Stomach smooth muscle (tissue), 2 donors: ENCODE data around the gene UPP2.

Experiments
- H3K27ac ChIP-seq: one replicate; pipeline ENCODE4 v1.7.0; 2013; ENCODE audit warnings: mild to moderate bottlenecking, low read length, inconsistent platforms
- H3K27me3 ChIP-seq, 2 donors: one replicate each; pipeline ENCODE4 v1.7.0; 2013; ENCODE audit warnings: low read length in 2 of 2; ENCODE audit not compliant: insufficient read depth in 2 of 2, control insufficient read depth in 1 of 2
- H3K36me3 ChIP-seq, 2 donors: one replicate each; pipeline ENCODE4 v1.7.0; 2013; ENCODE audit warnings: low read length in 2 of 2; ENCODE audit not compliant: control insufficient read depth in 2 of 2, insufficient read depth in 2 of 2
- H3K4me1 ChIP-seq: one replicate; pipeline ENCODE4 v1.7.0; 2013; ENCODE audit warnings: low read length; ENCODE audit not compliant: control insufficient read depth, insufficient read depth
- H3K4me3 ChIP-seq, 2 donors: one replicate each; pipeline ENCODE4 v1.7.0; 2013; ENCODE audit warnings: low read length in 2 of 2
- H3K9ac ChIP-seq, 2 donors: one replicate each; pipeline ENCODE4 v1.7.0; 2013; ENCODE audit warnings: low read length in 2 of 2, mild to moderate bottlenecking in 1 of 2
- H3K9me3 ChIP-seq, 2 donors: one replicate each; pipeline ENCODE4 v1.7.0; 2013; ENCODE audit warnings: low read length in 2 of 2; ENCODE audit not compliant: control insufficient read depth in 2 of 2
- donor health status: healthy.
- donor health status: Pancreatic carcinoma.

UPP2 gene

DNA sequence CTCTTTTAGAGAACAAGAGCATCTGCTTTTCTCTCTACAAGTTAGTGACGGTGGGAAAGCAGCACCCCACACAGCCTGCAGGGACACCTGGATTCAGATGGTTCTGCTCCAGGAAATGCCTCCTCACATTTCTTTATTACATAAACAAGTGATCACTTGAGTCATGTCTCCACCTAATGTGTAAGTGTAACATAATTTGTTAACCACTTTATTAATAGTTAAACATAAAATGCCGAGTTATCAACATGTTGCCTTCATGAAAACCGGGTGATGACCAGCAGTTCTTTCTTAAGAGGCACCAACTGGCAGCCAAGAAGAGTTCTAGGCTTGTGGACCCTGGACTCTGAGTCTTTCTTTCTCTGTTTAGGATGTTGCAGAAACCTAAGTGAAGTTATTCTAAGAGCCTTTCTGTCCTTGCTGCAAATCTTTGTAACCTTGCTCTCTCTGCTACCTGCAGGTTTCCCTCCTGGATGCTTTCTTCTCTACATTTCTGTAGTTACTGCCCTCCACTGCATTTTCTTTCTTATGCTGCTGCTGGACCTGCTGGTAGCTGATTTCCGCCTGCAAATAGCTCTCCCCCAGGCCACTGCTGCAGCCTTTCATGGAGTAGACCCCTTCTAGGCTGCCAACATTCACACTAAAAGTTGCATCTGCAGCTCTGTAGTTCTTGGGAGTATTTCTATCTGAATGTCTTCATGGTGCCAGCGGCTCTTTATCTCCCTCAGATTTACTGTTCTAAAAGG lies 24.3 kb downstream of the UPP2 start:
- Histone ChIP-seq H3K9me3 (no peaks in the 10 kb centered on the region), H3K36me3 (no peaks in the 10 kb centered on the region), H3K9ac (no peak overlapping the region), H3K4me1 (no peaks in the 10 kb centered on the region), H3K4me3 (no peak overlapping the region), H3K27me3 (peaks cover 0 to 2% of the 10 kb centered on the region in 2 donors), H3K27ac (no peak overlapping the region)

DNA sequence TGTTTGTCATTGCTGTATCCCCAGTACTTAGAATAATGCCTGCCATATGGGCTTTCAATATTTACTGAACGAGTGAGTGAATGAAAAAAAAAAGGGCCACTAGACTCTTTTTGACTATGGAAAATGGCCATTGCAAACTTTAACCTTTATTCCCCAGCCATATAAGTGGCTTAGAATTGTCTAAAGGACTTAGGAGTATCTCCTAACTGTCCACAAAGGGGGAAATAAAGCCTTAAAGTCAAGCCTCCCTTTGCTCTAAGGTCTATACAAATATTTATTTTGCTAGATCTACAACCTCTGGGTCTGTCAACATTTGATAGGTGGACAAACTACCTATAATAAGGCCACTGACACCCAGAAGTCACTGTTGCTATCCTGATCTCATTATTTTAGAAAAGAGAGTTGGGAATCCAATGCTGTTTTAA lies 25.7 kb downstream of the UPP2 start:
- Histone ChIP-seq H3K9me3 (no peaks in the 10 kb centered on the region), H3K27ac (no peak overlapping the region), H3K27me3 (peaks cover 0 to 2% of the 10 kb centered on the region in 2 donors), H3K4me1 (no peaks in the 10 kb centered on the region), H3K9ac (no peak overlapping the region), H3K36me3 (no peaks in the 10 kb centered on the region), H3K4me3 (no peak overlapping the region)

DNA sequence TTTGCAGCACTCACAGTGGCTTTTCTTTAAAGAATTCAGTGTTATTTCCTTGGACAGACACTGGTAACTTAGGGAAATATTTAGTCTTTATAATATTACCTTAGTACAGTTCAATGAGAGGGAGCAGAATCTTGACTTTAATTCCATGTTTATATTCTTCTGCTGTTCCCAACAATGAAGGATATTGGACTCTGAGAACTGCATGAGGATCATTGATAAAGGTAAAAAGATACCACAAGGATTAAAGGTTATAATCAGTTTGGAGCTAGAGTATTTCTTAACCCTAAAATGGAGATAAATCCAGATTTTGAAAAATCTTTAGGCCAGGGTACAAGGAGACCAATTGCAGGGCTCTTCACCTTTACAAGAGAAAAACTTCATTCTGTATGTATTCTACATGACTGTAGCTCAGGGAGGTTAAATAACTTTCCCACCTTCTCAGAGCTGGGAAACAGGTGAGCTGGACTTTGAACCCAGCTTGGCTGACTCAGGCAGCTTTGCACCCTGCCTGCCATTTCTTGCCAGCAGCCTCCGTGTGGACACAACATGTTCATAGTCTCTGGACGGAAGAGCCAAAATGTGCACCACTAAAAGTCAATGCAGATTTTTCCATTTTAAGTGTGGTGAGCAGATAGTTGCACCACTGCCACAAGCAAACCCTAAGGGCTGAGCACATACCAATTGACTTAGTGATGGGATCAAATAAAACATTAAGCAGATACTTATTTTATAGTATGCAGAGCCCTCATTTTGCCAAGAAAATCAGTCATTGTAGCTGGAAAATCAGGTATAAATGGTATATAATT lies 26.7 kb downstream of the UPP2 start:
- Histone ChIP-seq H3K4me3 (no peak overlapping the region), H3K27me3 (peaks cover 0 to 2% of the 10 kb centered on the region in 2 donors), H3K9ac (no peak overlapping the region), H3K4me1 (no peaks in the 10 kb centered on the region), H3K36me3 (no peaks in the 10 kb centered on the region), H3K27ac (no peak overlapping the region), H3K9me3 (no peaks in the 10 kb centered on the region)

DNA sequence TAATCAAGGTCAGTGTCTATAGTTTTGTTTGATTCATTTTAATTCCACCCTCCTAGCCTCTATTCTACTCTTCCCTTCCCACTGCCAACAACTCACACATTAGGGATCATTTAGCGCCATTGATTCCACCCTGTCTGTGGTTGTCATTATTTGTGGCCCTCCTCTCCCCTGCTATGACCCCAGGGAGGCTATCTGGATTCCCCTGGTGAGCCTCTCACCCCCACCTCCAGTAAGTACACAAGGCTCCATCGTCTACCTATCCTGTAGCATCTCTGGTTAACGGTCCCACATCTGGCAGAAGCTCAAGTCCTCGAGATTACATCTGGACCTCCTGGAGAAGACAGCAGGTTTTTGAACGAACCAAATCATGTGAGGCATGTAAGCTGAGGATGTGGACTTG lies 27.4 kb downstream of the UPP2 start:
- Histone ChIP-seq H3K9me3 (no peaks in the 10 kb centered on the region), H3K4me3 (no peak overlapping the region), H3K9ac (no peak overlapping the region), H3K27me3 (peaks cover 0 to 2% of the 10 kb centered on the region in 2 donors), H3K27ac (no peak overlapping the region), H3K36me3 (no peaks in the 10 kb centered on the region), H3K4me1 (no peaks in the 10 kb centered on the region)

DNA sequence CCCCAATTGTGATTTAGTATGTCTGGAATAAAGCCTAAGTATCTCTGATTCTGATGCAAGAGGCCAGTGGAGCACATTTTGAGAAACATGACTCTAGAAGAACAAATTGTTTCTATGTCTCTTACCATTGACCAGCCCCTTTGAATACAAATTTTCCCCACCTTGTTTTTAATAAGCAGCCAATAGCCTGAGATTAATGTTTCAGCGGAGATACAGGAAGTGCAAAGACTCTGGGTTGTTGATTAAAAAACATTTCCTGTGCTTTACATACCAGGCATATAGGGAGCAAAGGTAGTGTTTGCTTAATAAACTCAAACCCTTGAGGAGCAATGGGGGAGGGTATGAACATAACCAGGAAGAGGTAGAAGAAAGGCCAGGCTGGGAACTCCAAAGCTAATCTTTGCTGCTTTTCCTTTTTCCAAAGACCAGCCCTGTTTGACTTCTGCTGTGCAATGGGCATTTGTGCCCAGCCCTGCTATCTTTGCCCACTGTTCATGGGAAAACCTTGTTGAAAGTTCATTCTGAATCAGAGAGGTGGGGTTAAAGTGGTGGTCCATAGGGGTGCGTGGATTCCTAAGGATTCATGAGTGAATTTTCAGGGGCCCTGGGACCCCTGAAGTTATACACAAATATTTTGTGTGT lies 29.3 kb downstream of the UPP2 start:
- Histone ChIP-seq H3K27ac (no peak overlapping the region), H3K9ac (no peak overlapping the region), H3K4me1 (no peaks in the 10 kb centered on the region)

DNA sequence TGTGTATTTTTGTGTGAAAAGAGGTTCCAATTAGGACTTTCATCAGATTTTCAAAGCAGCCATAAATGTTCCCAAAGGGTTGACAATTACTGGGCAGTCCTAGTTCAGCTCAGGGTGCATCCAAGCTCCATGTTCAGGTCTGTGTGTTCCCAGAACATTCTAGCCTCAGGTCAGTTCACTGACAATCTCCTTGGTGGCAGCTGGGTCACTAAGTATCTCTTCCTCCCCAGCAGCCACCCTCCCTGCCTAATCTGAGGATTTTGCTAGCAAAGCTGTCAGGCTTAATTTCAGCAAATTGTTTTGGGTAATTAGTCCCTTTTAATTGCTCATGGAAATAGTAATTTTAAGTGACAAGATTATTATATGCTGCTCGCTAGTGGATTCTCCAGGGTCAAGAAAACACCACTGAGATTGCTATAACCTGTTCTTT lies 29.8 kb downstream of the UPP2 start:
- Histone ChIP-seq H3K9ac (no peak overlapping the region), H3K27ac (no peak overlapping the region)

More for the DNA sequence above, 29.3 kb downstream of the UPP2 start:
- H3K9me3 ChIP-seq = no peaks in the 10 kb centered on the region
- no peaks in the 10 kb centered on the region for H3K36me3 ChIP-seq
- H3K27me3 ChIP-seq = peaks cover 0 to 2% of the 10 kb centered on the region in 2 donors
- no peak overlapping the region for H3K4me3 ChIP-seq

DNA sequence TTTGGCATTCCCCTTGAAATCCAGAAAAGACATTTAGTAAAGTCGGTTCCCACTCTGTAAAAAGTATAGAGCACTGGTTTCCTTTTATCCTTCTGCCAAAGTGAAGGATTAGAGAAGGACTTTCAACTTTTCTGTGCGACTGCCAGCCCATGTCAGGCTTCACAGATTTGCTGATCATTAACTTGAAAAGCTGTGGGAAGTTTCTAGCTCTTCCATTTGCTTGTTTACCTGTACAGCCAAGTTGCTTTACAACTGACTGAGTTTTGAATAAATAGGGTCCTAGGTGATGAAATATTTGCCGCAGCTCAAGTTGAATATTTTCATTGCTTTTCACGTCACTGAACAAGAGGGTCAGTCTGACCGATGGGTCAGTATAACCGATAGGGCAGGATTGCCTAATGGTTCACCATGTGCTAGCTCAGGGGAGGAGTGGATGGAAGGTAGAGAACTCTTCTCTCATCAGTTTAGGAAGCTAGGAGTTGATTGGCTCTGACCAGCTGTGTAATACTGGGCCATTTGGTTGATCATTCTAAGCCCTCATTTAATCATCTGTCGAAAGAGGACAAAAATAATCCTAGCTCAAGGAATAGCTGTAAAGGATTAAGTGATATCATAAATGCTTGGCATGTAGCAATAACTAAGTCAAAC lies 30.4 kb downstream of the UPP2 start:
- Histone ChIP-seq H3K27me3 (no peaks in the 10 kb centered on the region), H3K4me1 (no peaks in the 10 kb centered on the region), H3K4me3 (no peak overlapping the region), H3K9me3 (no peaks in the 10 kb centered on the region), H3K9ac (no peak overlapping the region), H3K27ac (no peak overlapping the region), H3K36me3 (no peaks in the 10 kb centered on the region)

More for the DNA sequence above, 29.8 kb downstream of the UPP2 start:
- Histone ChIP-seq H3K36me3 (no peaks in the 10 kb centered on the region), H3K4me1 (no peaks in the 10 kb centered on the region), H3K4me3 (no peak overlapping the region), H3K9me3 (no peaks in the 10 kb centered on the region), H3K27me3 (peaks cover 0 to 2% of the 10 kb centered on the region in 2 donors)

DNA sequence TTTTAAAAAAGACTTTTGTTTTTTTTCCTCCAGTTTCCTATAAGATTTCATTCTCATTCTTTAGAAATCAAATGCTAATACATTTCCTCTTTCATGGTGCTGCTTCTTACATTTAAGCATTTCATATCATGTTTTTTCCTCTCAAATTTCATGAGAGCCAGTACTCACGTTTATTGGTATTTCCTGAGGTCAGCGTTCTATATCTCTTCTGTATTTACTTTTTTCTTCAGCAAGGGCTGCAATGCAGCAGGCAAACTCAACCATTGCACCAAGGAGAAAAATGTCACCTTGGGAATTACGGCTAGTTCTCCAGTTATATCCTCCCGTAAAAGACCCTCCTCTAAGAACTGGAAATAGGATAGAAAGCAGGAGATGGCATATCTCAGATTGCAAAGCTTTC lies 32.4 kb downstream of the UPP2 start:
- no peak overlapping the region for H3K4me3 ChIP-seq
- no peaks in the 10 kb centered on the region for H3K36me3 ChIP-seq
- H3K9me3 ChIP-seq = no peaks in the 10 kb centered on the region
- no peaks in the 10 kb centered on the region for H3K27me3 ChIP-seq
- no peak overlapping the region for H3K9ac ChIP-seq
- H3K4me1 ChIP-seq = no peaks in the 10 kb centered on the region
- no peak overlapping the region for H3K27ac ChIP-seq

DNA sequence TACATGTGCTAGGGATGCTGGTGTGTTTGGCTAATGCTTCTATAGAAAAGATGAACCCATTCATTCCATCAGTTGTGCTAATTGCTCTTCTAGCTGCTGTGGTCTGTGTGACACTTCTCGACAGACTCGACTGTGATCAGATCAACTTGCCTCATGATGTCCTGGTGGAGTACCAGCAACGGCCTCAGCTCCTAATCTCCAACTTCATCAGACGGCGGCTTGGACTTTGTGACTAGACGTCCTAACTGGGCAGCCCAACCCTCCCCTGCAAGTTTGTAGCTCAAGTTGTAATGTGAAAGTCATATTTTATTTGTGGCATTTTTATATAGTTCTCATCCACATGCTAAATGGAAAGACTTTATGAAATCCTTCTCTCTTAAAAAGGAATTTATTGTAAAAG lies 33.0 kb downstream of the UPP2 start:
- no peak overlapping the region for H3K4me3 ChIP-seq
- H3K4me1 ChIP-seq = no peaks in the 10 kb centered on the region
- H3K36me3 ChIP-seq = no peaks in the 10 kb centered on the region
- no peak overlapping the region for H3K27ac ChIP-seq
- H3K9me3 ChIP-seq = no peaks in the 10 kb centered on the region
- no peak overlapping the region for H3K9ac ChIP-seq
- no peaks in the 10 kb centered on the region for H3K27me3 ChIP-seq

DNA sequence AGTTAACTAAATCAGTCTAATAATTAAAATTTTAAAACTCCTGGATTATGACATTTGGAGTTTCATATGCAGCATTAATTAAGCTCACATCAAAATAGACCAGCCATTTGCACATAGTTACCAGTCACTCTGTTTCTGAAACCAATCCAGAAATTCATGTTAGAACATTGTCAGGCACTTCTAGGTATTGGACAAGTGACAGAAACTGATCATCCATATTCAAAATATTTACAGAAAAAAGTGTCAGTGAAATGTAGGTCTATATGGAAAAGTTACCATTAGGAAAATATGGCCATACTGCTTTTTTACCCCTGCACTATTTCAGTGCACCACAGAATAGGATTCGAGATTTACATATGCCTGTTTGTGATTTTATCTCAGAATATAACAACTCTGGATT lies 33.4 kb downstream of the UPP2 start:
- Histone ChIP-seq H3K9ac (no peak overlapping the region), H3K9me3 (no peaks in the 10 kb centered on the region), H3K36me3 (no peaks in the 10 kb centered on the region), H3K4me3 (no peak overlapping the region), H3K27me3 (no peaks in the 10 kb centered on the region), H3K27ac (no peak overlapping the region), H3K4me1 (no peaks in the 10 kb centered on the region)
